H1 (cell line): ENCODE measurements around the gene RIMKLA. TPM values are rescaled to one million over a fixed set of nuclear protein-coding genes. Genes with fewer than 3 reads are reported as not detected.

Source experiments
- CTCF ChIA-PET: fragments of 300-600 bp; sonication (Branson Sonifier 250); formaldehyde crosslinking; loops from one replicate; lab custom pipeline; 2021; ENCODE audit not compliant: partially characterized antibody; lab: Charles Lee
- POLR2A ChIA-PET: fragments of 300-600 bp; sonication (Branson Sonifier 250); formaldehyde crosslinking; loops from one replicate; lab custom pipeline; 2021; ENCODE audit warnings: inconsistent platforms; ENCODE audit not compliant: partially characterized antibody; lab: Charles Lee
- DNase-seq, 2 experiments: peaks; one replicate each; pipeline versions ENCODE4 v3.0.0 to v3.0.0-alpha.2; 2010 to 2022; ENCODE audit warnings: low spot score in 2 of 2, low read depth in 1 of 2, mixed read lengths in 1 of 2
- FAIRE-seq: peaks from 2 replicates; lab custom pipeline; 2011; peaks lifted over from hg19 to GRCh38; lab: Jason Lieb, UNC
- H2AFZ ChIP-seq: 2 replicates; pipeline ENCODE4 v1.8.1; 2012; ENCODE audit warnings: low read length, inconsistent platforms
- H2AK5ac ChIP-seq: 2 replicates; pipeline ENCODE4 v1.6.1; 2013; ENCODE audit warnings: low read depth, low read length
- H2BK120ac ChIP-seq: replicated peaks from 2 replicates; pipeline ENCODE3; 2013; ENCODE audit warnings: low read depth, low read length, inconsistent platforms
- H2BK12ac ChIP-seq: 2 replicates; pipeline ENCODE4 v1.6.1; 2013; ENCODE audit warnings: low read depth, low read length
- H2BK15ac ChIP-seq: 2 replicates; pipeline ENCODE4 v1.6.1; 2013; ENCODE audit warnings: low read length
- H2BK20ac ChIP-seq: 2 replicates; pipeline ENCODE4 v1.6.1; 2013; ENCODE audit warnings: low read length
- H2BK5ac ChIP-seq: 2 replicates; pipeline ENCODE4 v1.6.1; 2013; ENCODE audit warnings: low read depth, low read length
- H3K14ac ChIP-seq: 2 replicates; pipeline ENCODE4 v1.6.1; 2013; ENCODE audit warnings: inconsistent platforms; ENCODE audit not compliant: insufficient read length
- H3K18ac ChIP-seq: 2 replicates; pipeline ENCODE4 v1.6.1; 2013; ENCODE audit warnings: low read length; ENCODE audit errors: extremely low read depth
- H3K23ac ChIP-seq: 2 replicates; pipeline ENCODE4 v1.6.1; 2013; ENCODE audit warnings: inconsistent platforms; ENCODE audit not compliant: insufficient read length
- H3K23me2 ChIP-seq: 2 replicates; pipeline ENCODE4 v1.6.1; 2013; ENCODE audit warnings: low read depth, low read length
- H3K27ac ChIP-seq: 2 replicates; pipeline ENCODE4 v1.6.1; 2011; ENCODE audit warnings: low read depth, low read length, inconsistent platforms
- H3K27me3 ChIP-seq, 4 experiments: replicated peaks in 1 of 4; 1 replicate in 1 of 4; 2 replicates in 3 of 4; pipeline versions ENCODE4 v1.6.1 to v1.8.1; 2011 to 2013; ENCODE audit warnings: low read length in 3 of 4, mild to moderate bottlenecking in 3 of 4, inconsistent platforms in 2 of 4, mixed read lengths in 2 of 4, moderate library complexity in 1 of 4; ENCODE audit not compliant: control insufficient read depth in 3 of 4, insufficient read depth in 3 of 4; ENCODE audit errors: extremely low read depth in 1 of 4
- H3K36me3 ChIP-seq, 4 experiments: 2 replicates each; pipeline versions ENCODE4 v1.6.1 to v1.8.1; 2011 to 2013; ENCODE audit warnings: mild to moderate bottlenecking in 4 of 4, low read length in 3 of 4, moderate library complexity in 2 of 4, control low read depth in 1 of 4, inconsistent platforms in 1 of 4; ENCODE audit not compliant: insufficient read depth in 4 of 4, control insufficient read depth in 2 of 4
- H3K4ac ChIP-seq: replicated peaks from 2 replicates; pipeline ENCODE3; 2013; ENCODE audit warnings: low read length, low read depth, mixed read lengths, inconsistent platforms; ENCODE audit not compliant: insufficient read length
- H3K4me1 ChIP-seq, 4 experiments: replicated peaks in 1 of 4; 1 replicate in 1 of 4; 2 replicates in 3 of 4; pipeline versions ENCODE4 v1.6.1 to v1.8.1; 2011 to 2013; ENCODE audit warnings: low read length in 3 of 4, inconsistent platforms in 2 of 4, mixed read lengths in 1 of 4; ENCODE audit not compliant: insufficient read depth in 4 of 4, control insufficient read depth in 3 of 4
- H3K4me2 ChIP-seq, 2 experiments: 2 replicates each; pipeline versions ENCODE4 v1.6.1 to v1.8.1; 2011 to 2013; ENCODE audit warnings: low read depth in 2 of 2, low read length in 2 of 2, control low read depth in 1 of 2, inconsistent platforms in 1 of 2, mild to moderate bottlenecking in 1 of 2; ENCODE audit not compliant: insufficient read depth in 1 of 2
- H3K4me3 ChIP-seq, 4 experiments: fragments of 200-600, 300-600 bp in 1 of 4; sonication (generic), shearing (Covaris generic), sonication (Bioruptor Twin) in 1 of 4; 2 replicates each; pipeline versions ENCODE4 v1.5.1 to v1.8.1; 2011 to 2016; ENCODE audit warnings: low read length in 4 of 4, low read depth in 3 of 4, control low read depth in 2 of 4, inconsistent platforms in 2 of 4, mild to moderate bottlenecking in 2 of 4, mixed read lengths in 1 of 4, moderate library complexity in 1 of 4; ENCODE audit not compliant: insufficient read depth in 2 of 4; ENCODE audit errors: extremely low read depth in 1 of 4
- H3K56ac ChIP-seq: replicated peaks from 2 replicates; pipeline ENCODE3; 2013; ENCODE audit warnings: low read depth, mild to moderate bottlenecking, mixed read lengths, low read length, inconsistent platforms; ENCODE audit not compliant: insufficient read length
- H3K79me1 ChIP-seq: 2 replicates; pipeline ENCODE4 v1.6.1; 2013; ENCODE audit warnings: low read depth, low read length, control low read depth
- H3K79me2 ChIP-seq, 2 experiments: 2 replicates each; pipeline versions ENCODE4 v1.6.1 to v1.8.1; 2012 to 2013; ENCODE audit warnings: low read length in 2 of 2, mild to moderate bottlenecking in 2 of 2, inconsistent platforms in 1 of 2; ENCODE audit not compliant: insufficient read depth in 2 of 2, control insufficient read depth in 1 of 2
- H3K9ac ChIP-seq, 4 experiments: replicated peaks in 1 of 4; 1 replicate in 1 of 4; 2 replicates in 3 of 4; pipeline versions ENCODE4 v1.6.1 to v1.8.1; 2011 to 2013; ENCODE audit warnings: low read depth in 3 of 4, low read length in 3 of 4, control low read depth in 2 of 4, mild to moderate bottlenecking in 2 of 4, moderate library complexity in 2 of 4, inconsistent platforms in 1 of 4; ENCODE audit errors: extremely low read depth in 1 of 4
- H3K9me3 ChIP-seq, 2 experiments: 2 replicates each; pipeline versions ENCODE4 v1.6.1 to v1.8.1; 2012 to 2013; ENCODE audit warnings: mild to moderate bottlenecking in 2 of 2, moderate library complexity in 2 of 2, control low read depth in 1 of 2, inconsistent platforms in 1 of 2, low read depth in 1 of 2, low read length in 1 of 2, mixed read lengths in 1 of 2; ENCODE audit not compliant: insufficient read depth in 2 of 2
- H4K20me1 ChIP-seq, 2 experiments: replicated peaks in 1 of 2; 2 replicates each; pipeline versions ENCODE3 to v1.8.1; 2011 to 2013; ENCODE audit warnings: inconsistent platforms in 2 of 2, low read length in 2 of 2, mild to moderate bottlenecking in 1 of 2; ENCODE audit not compliant: insufficient read depth in 2 of 2, control insufficient read depth in 1 of 2
- H4K5ac ChIP-seq: 2 replicates; pipeline ENCODE4 v1.6.1; 2013; ENCODE audit warnings: low read length, low read depth, mixed read lengths, inconsistent platforms; ENCODE audit not compliant: insufficient read length
- H4K8ac ChIP-seq: 2 replicates; pipeline ENCODE4 v1.8.0; 2013; ENCODE audit warnings: mild to moderate bottlenecking, moderate library complexity, low read length, inconsistent platforms; ENCODE audit not compliant: insufficient read depth; ENCODE audit errors: extremely low read depth
- H4K91ac ChIP-seq: replicated peaks from 2 replicates; pipeline ENCODE3; 2013; ENCODE audit warnings: low read length, mixed read lengths, inconsistent platforms; ENCODE audit not compliant: insufficient read length
- ASH2L ChIP-seq: fragments of 200-600, 300-600 bp; sonication (generic); IDR thresholded peaks from one replicate; pipeline ENCODE4 v1.7.1; 2017; ENCODE audit warnings: low read length
- ATF2 ChIP-seq: IDR thresholded peaks from 2 replicates; pipeline ENCODE4 v1.6.1; 2012; ENCODE audit warnings: low read length, inconsistent platforms
- CREB1 ChIP-seq: IDR thresholded peaks from 2 replicates; pipeline ENCODE4 v1.6.1; 2012; ENCODE audit warnings: inconsistent platforms
- KDM1A ChIP-seq: fragments of 200-600, 300-600 bp; sonication (generic); IDR thresholded peaks from 2 replicates; pipeline ENCODE4 v1.7.1; 2016; ENCODE audit warnings: mild to moderate bottlenecking, low read length, borderline replicate concordance
- POLR2AphosphoS5 ChIP-seq: IDR thresholded peaks from 2 replicates; pipeline ENCODE4 v1.6.1; 2011; ENCODE audit warnings: low read depth, low read length
- RAD21 ChIP-seq, 2 experiments: IDR thresholded peaks in 1 of 2; conservative IDR thresholded peaks in 1 of 2; 2 replicates each; pipeline ENCODE4 v1.6.1; 2011; ENCODE audit warnings: low read depth in 2 of 2, low read length in 2 of 2, improper control_type of control experiment in 1 of 2, inconsistent platforms in 1 of 2, mild to moderate bottlenecking in 1 of 2, moderate library complexity in 1 of 2
- SAP30 ChIP-seq: fragments of 300-600 bp; sonication (generic); IDR thresholded peaks from 2 replicates; pipeline ENCODE4 v1.7.1; 2012; ENCODE audit warnings: low read length, moderate library complexity, mild to moderate bottlenecking, inconsistent platforms; ENCODE audit not compliant: insufficient read depth, insufficient replicate concordance
- SUZ12 ChIP-seq: fragments of 200-600 bp; sonication (generic); IDR thresholded peaks from 2 replicates; pipeline ENCODE4 v1.6.1; 2012; ENCODE audit warnings: mild to moderate bottlenecking, inconsistent platforms, low read length, moderate library complexity, mixed read lengths
- TAF1 ChIP-seq: IDR thresholded peaks from 2 replicates; pipeline ENCODE4 v1.6.1; 2011; ENCODE audit warnings: mild to moderate bottlenecking, low read depth, low read length
- TAF7 ChIP-seq: optimal IDR thresholded peaks from 2 replicates; pipeline ENCODE3; 2011; ENCODE audit warnings: low read depth, mild to moderate bottlenecking, inconsistent platforms, low read length, moderate library complexity, borderline replicate concordance
- USF2 ChIP-seq: IDR thresholded peaks from 2 replicates; pipeline ENCODE4 v1.6.1; 2011; ENCODE audit warnings: low read length, improper control_type of control experiment
- WGBS, 2 experiments: shearing (Covaris generic) in 1 of 2; methylation state at CpG; one replicate each; pipeline versions ENCODE4 v1.1.6 to v1.1.7; 2013 to 2015; ENCODE audit warnings: low lambda C conversion rate in 2 of 2, mixed read lengths in 2 of 2, inconsistent platforms in 1 of 2, low coverage in 1 of 2, missing lambda C conversion rate in 1 of 2; ENCODE audit not compliant: insufficient replicate concordance in 2 of 2, insufficient coverage in 1 of 2, insufficient read length in 1 of 2; ENCODE audit errors: extremely low coverage in 1 of 2, missing lambda C conversion rate in 1 of 2; 5-methylcytosine and 5-hydroxymethylcytosine counted together
- polyA plus RNA-seq, 7 experiments: library from polyadenylated mRNA; depleted of rRNA in 3 of 7; stranded (reverse) in 5 of 7; unstranded in 2 of 7; fragments of >200 nt in 5 of 7; fragments of 200-250 nt in 2 of 7; gene quantifications; 1 replicate in 5 of 7; 2 replicates in 1 of 7; 4 replicates in 1 of 7; pipeline versions ENCODE4 v1.2.1 to v1.2.3, GENCODE V29; 2011 to 2013; ENCODE audit warnings: missing spikeins in 2 of 7, mixed read lengths in 2 of 7
- total RNA-seq: library from RNA; stranded (reverse); fragmentation: NEBNext Ultra II Directional; extraction: Animal tissue kit (Norgen Biotek cat#: 25700); gene quantifications from 2 replicates; pipeline ENCODE4 v1.2.1, GENCODE V29; 2021

The RIMKLA gene
- total and polyA plus RNA-seq, 2 of the 8 experiments (the other 6 are each of a cell fraction or from before 2014, with no cell fraction given), result 3.2 to 5.8 TPM

- no peaks in the 10 kb centered on the region for H3K79me2 ChIP-seq
- H3K56ac ChIP-seq, result no peak overlapping the region
- H3K9ac ChIP-seq, result no peak overlapping the region
- no peak overlapping the region for H2BK5ac ChIP-seq
- no peak overlapping the region for H2AFZ ChIP-seq
- peaks cover 7% of the 10 kb centered on the region for H3K23me2 ChIP-seq
- no peak overlapping the region for H2BK20ac ChIP-seq
- H4K20me1 ChIP-seq, result no peaks in the 10 kb centered on the region
- no peaks in the 10 kb centered on the region for H3K79me1 ChIP-seq
- DNase-seq, result no peak
- H2BK15ac ChIP-seq, result no peak overlapping the region
- no peaks in the 10 kb centered on the region for H3K9me3 ChIP-seq
- no peak overlapping the region for H4K91ac ChIP-seq
- H3K4me3 ChIP-seq, result no peak overlapping the region
- no peak overlapping the region for H4K8ac ChIP-seq
- WGBS, 2 experiments, result 92% methylated on average over 5 of the region's 5 CpGs; no CpG with 5 or more reads in 1 of the 2 experiments
- no peak for TF ChIP-seq ASH2L
- no peak for TF ChIP-seq CREB1
- TF ChIP-seq RAD21 (IDR thresholded peaks at IDR 0.05 in 1 of 2, conservative IDR thresholded peaks at IDR 0.05 in 1 of 2; ENCODE audit: low read depth in 2 of 2, low read length in 2 of 2), result no peak
- TF ChIP-seq USF2, result no peak
- no peak for TF ChIP-seq KDM1A
- no peak for TF ChIP-seq POLR2AphosphoS5
- no peak for TF ChIP-seq TAF1
- TF ChIP-seq ATF2, result no peak
- no peak for TF ChIP-seq TAF7
- no peak for TF ChIP-seq SAP30
- no peak for TF ChIP-seq SUZ12
- TF ChIP-seq, all 59 proteins: peak for 0
- H3K4ac ChIP-seq, result no peak overlapping the region
- peaks cover 0 to 11% (median 4%) of the 10 kb centered on the region in 4 experiments; a peak in 2 of 8 replicates for H3K36me3 ChIP-seq
- H3K4me1 ChIP-seq, result peaks cover 0 to 9% (median 3%) of the 10 kb centered on the region in 4 experiments; a peak in 4 of 7 replicates
- H2BK12ac ChIP-seq, result no peak overlapping the region
- FAIRE-seq, result no peak
- H3K14ac ChIP-seq, result no peak overlapping the region
- ChIA-PET POLR2A (interaction anchor here (1.0 kb wide), 1 partner anchor 74 kb away, joined by 4 read pairs; the partner anchor contains the start of gene RIMKLA), CTCF (no interaction called here)
- no peak overlapping the region for H2AK5ac ChIP-seq
- no peak overlapping the region for H3K23ac ChIP-seq
- no peak overlapping the region for H4K5ac ChIP-seq
- no peak overlapping the region for H2BK120ac ChIP-seq
- no peak overlapping the region for H3K18ac ChIP-seq
- H3K27ac ChIP-seq, result no peak overlapping the region
- H3K27me3 ChIP-seq, result no peaks in the 10 kb centered on the region
- no peak overlapping the region for H3K4me2 ChIP-seq
These were observed 73.8 kb downstream of the RIMKLA start for GRCh38 chr1:42454403-42454802.
